Parathyroid adenoma (tissue), 2 donors: Measurements from ENCODE around the gene LAMB4.

Source experiments
- H2AFZ ChIP-seq: fragments of 300-600 bp; sonication (generic); one replicate; pipeline ENCODE4 v1.7.0; 2017; ENCODE audit warnings: antibody characterized with exemption, mild to moderate bottlenecking
- H3K27ac ChIP-seq: fragments of 300-600 bp; sonication (generic); one replicate; pipeline ENCODE4 v1.7.0; 2017
- H3K27me3 ChIP-seq: fragments of 300-600 bp; sonication (generic); one replicate; pipeline ENCODE4 v1.7.0; 2017; ENCODE audit warnings: low read length; ENCODE audit not compliant: control insufficient read depth, insufficient read depth
- H3K36me3 ChIP-seq: fragments of 300-600 bp; sonication (generic); one replicate; pipeline ENCODE4 v1.7.0; 2017; ENCODE audit warnings: low read length; ENCODE audit not compliant: control insufficient read depth, insufficient read depth
- H3K4me1 ChIP-seq: fragments of 300-600 bp; sonication (generic); one replicate; pipeline ENCODE4 v1.7.0; 2017; ENCODE audit warnings: control low read depth
- H3K4me2 ChIP-seq: fragments of 300-600 bp; sonication (generic); one replicate; pipeline ENCODE4 v1.7.0; 2017; ENCODE audit warnings: low read length
- H3K4me3 ChIP-seq: fragments of 300-600 bp; sonication (generic); one replicate; pipeline ENCODE4 v1.7.0; 2017; ENCODE audit warnings: low read depth, low read length
- H3K79me2 ChIP-seq: fragments of 300-600 bp; sonication (generic); one replicate; pipeline ENCODE4 v1.7.0; 2017; ENCODE audit warnings: control low read depth
- H3K9ac ChIP-seq: fragments of 300-600 bp; sonication (generic); one replicate; pipeline ENCODE4 v1.7.0; 2017; ENCODE audit warnings: mild to moderate bottlenecking
- H3K9me3 ChIP-seq: fragments of 300-600 bp; sonication (generic); one replicate; pipeline ENCODE4 v1.7.0; 2017; ENCODE audit warnings: low read length; ENCODE audit not compliant: control insufficient read depth
- CTCF ChIP-seq: fragments of 300-600 bp; sonication (generic); IDR thresholded peaks from one replicate; pipeline ENCODE4 v1.7.0; 2017; ENCODE audit warnings: antibody characterized with exemption, mild to moderate bottlenecking
- donor health status: primary hyperparathyroidism.

Gene LAMB4

DNA sequence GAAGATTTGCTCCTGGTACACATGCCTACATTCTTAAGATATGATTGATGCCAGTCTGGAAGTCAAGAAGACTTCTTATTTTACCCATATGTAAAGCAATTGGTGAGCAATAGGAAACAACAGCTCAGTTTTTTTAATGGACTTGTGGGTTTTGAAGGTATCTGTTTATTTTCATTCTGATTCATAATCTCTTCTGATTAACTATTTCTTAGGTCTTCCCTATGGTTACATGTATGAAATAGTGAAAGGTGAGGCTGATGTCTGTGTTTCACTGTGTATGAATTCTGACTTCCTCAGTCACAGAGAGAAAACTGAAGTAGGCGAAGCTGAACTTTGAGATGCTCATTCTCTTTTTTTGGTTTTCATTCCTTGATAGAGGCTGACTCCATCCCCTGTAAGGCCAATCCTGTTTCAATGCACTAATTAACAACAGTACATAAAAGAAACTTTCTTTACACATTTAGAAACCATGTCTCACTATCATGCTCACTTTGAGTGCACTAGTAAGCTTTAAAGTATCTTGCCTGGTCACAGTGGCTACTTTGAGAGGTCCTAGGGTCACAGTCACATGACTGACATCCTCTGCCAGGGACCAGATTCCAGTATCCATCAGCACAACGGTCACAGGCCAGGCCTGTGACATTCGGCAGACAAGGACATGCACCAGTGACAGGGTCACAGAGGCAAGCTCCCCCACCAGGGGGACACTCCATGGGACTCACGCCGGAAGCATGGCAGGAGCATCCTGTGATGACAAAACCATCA is 67.7 kb downstream of the LAMB4 start:
- Histone ChIP-seq H3K79me2 (no peaks in the 10 kb centered on the region), H3K36me3 (no peaks in the 10 kb centered on the region), H3K27me3 (no peaks in the 10 kb centered on the region), H3K27ac (no peak overlapping the region), H3K9ac (no peak overlapping the region), H3K9me3 (no peaks in the 10 kb centered on the region), H2AFZ (no peak overlapping the region), H3K4me2 (no peak overlapping the region), H3K4me3 (no peak overlapping the region), H3K4me1 (peaks cover 12% of the 10 kb centered on the region)
- TF ChIP-seq CTCF, result no peak

DNA sequence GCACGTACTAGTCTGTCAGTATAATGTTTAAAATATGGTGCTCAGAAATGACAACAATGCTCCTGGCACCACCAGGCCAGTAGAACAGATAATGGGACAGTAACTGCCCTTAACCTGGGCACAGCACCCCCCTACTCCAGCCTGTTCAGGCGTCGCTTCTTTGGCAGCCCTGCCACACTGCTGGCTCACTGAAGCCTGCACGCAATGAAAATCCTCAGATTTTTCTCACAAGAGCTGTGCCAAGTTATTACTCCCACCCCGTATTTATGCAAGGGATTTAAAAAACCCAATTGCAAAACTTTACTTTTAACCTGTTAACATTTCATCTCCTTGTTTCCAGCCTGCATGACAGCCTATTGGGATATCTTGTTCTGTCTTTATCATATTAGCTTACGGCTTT is 70.6 kb downstream of the LAMB4 start:
- no peak overlapping the region for H3K27ac ChIP-seq
- H3K4me3 ChIP-seq, result no peak overlapping the region
- no peaks in the 10 kb centered on the region for H3K79me2 ChIP-seq
- H3K9me3 ChIP-seq, result no peaks in the 10 kb centered on the region
- no peaks in the 10 kb centered on the region for H3K27me3 ChIP-seq
- H3K4me2 ChIP-seq, result no peak overlapping the region
- H2AFZ ChIP-seq, result no peak overlapping the region
- H3K9ac ChIP-seq, result no peak overlapping the region
- peaks cover 7% of the 10 kb centered on the region for H3K4me1 ChIP-seq
- H3K36me3 ChIP-seq, result no peaks in the 10 kb centered on the region
- TF ChIP-seq CTCF, result no peak

DNA sequence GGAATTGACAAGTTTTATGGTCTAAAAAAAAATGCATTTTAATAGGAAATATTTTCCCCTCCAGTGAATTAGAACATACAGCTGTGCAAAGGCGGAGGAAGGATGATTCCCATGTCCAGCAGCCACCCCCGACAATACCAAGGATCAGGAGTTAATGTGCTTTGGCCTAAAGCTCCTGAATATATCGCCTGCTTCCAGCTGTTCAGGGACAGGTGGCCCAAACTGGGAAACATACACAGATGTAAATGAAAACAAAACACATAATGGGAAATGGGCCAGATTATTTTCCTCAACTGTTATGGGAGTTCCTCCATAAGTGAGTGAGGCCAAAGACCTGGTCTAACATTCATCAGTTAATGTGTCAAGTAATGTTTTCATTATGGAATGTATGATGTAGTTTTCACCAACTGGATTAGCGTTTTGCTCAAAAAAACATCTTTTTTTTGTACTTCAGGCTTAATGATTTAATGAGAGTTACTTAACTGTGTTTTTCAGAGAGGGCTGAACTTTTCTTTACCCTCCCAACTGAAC is 72.1 kb downstream of the LAMB4 start:
- no peak overlapping the region for H3K9ac ChIP-seq
- no peaks in the 10 kb centered on the region for H3K27me3 ChIP-seq
- no peak overlapping the region for H3K27ac ChIP-seq
- H3K4me2 ChIP-seq, result no peak overlapping the region
- no peak overlapping the region for H2AFZ ChIP-seq
- no peaks in the 10 kb centered on the region for H3K36me3 ChIP-seq
- no peak for TF ChIP-seq CTCF
- no peaks in the 10 kb centered on the region for H3K79me2 ChIP-seq
- H3K9me3 ChIP-seq, result no peaks in the 10 kb centered on the region
- H3K4me3 ChIP-seq, result no peak overlapping the region
- no peaks in the 10 kb centered on the region for H3K4me1 ChIP-seq

- Histone ChIP-seq H3K4me3 (no peak overlapping the region), H3K27me3 (no peaks in the 10 kb centered on the region), H3K9ac (no peak overlapping the region), H3K4me1 (no peaks in the 10 kb centered on the region), H3K27ac (no peak overlapping the region), H3K9me3 (no peaks in the 10 kb centered on the region), H3K36me3 (no peaks in the 10 kb centered on the region), H3K79me2 (no peaks in the 10 kb centered on the region), H3K4me2 (no peak overlapping the region), H2AFZ (peak overlapping the region; percentile 5)
- no peak for TF ChIP-seq CTCF
Observed at GRCh38 chr7:108055611-108056021, 74.5 kb downstream of the LAMB4 start.

DNA sequence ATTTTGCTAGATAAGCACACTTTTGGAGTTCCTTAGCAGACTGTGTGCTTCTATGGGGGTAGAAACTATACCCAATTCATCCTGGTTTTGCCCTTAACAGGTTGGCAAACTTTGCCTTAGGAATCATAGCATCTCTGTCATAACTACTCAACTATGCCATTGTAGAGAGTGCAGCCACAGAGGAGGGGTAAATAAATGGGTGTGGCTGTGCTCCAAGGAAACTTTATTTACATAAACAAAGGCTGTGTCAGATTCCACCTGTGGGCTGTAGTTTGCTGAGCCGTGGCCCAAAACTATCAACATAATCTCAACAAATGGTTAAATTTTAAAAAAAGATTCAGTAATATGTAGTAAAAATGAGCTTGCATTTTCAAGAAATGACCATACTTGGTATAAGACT is 75.6 kb downstream of the LAMB4 start:
- H3K27ac ChIP-seq, result no peak overlapping the region
- no peaks in the 10 kb centered on the region for H3K36me3 ChIP-seq
- H3K4me2 ChIP-seq, result no peak overlapping the region
- no peak for TF ChIP-seq CTCF
- H2AFZ ChIP-seq, result no peak overlapping the region
- no peak overlapping the region for H3K4me3 ChIP-seq
- H3K27me3 ChIP-seq, result no peaks in the 10 kb centered on the region
- H3K9ac ChIP-seq, result no peak overlapping the region
- no peaks in the 10 kb centered on the region for H3K9me3 ChIP-seq
- H3K4me1 ChIP-seq, result no peaks in the 10 kb centered on the region
- H3K79me2 ChIP-seq, result no peaks in the 10 kb centered on the region
